Suprapubic skin (tissue), 3 donors: Measurements from ENCODE around the gene TIAM1.

Source experiments
- POLR2AphosphoS5 ChIP-seq, 3 donors: sonication (generic); formaldehyde crosslinking; IDR thresholded peaks; one replicate each; pipeline ENCODE4 v1.6.1; 2017; ENCODE audit warnings: antibody characterized with exemption in 3 of 3
- TF ChIP-seq, protein P1 (sequence below), 2 donors: fragments of 200-600 bp in 1 of 2; fragments of 450-650 bp in 1 of 2; sonication (generic) in 1 of 2; IDR thresholded peaks; one replicate each; pipeline ENCODE4 v1.5.1; 2016 to 2019; ENCODE audit warnings: antibody characterized with exemption in 2 of 2, mild to moderate bottlenecking in 1 of 2, moderate library complexity in 1 of 2

DNA sequence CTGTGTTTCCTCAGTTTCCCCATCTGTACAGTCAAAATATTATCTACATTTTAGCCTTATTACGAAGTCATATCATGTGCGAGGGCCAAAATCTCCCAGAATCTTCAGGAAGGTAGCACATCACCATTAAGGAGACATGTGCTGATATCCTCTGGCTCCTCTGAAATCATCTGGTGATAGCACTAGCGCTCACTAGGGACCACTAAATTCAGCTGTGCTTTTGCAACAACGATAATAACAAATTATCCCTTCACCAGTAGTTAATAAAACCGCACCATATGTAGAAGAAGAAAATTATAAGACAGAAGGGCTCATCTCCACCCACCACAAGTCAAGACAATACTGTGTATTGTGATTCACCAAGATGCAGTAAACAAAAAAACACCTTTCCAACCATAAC lies 53.3 kb downstream of the TIAM1 start:
- no peak for TF ChIP-seq POLR2AphosphoS5 (IDR thresholded peaks at IDR 0.05)
- TF ChIP-seq, protein P1, sequence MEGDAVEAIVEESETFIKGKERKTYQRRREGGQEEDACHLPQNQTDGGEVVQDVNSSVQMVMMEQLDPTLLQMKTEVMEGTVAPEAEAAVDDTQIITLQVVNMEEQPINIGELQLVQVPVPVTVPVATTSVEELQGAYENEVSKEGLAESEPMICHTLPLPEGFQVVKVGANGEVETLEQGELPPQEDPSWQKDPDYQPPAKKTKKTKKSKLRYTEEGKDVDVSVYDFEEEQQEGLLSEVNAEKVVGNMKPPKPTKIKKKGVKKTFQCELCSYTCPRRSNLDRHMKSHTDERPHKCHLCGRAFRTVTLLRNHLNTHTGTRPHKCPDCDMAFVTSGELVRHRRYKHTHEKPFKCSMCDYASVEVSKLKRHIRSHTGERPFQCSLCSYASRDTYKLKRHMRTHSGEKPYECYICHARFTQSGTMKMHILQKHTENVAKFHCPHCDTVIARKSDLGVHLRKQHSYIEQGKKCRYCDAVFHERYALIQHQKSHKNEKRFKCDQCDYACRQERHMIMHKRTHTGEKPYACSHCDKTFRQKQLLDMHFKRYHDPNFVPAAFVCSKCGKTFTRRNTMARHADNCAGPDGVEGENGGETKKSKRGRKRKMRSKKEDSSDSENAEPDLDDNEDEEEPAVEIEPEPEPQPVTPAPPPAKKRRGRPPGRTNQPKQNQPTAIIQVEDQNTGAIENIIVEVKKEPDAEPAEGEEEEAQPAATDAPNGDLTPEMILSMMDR (IDR thresholded peaks at IDR 0.05), result no peak
